H1 (cell line): ENCODE measurements around the gene SLC66A2. TPM values are rescaled to one million over a fixed set of nuclear protein-coding genes. Genes with fewer than 3 reads are reported as not detected.

Experiments
- CTCF ChIA-PET: fragments of 300-600 bp; sonication (Branson Sonifier 250); formaldehyde crosslinking; loops from one replicate; lab custom pipeline; 2021; ENCODE audit not compliant: partially characterized antibody; lab: Charles Lee
- POLR2A ChIA-PET: fragments of 300-600 bp; sonication (Branson Sonifier 250); formaldehyde crosslinking; loops from one replicate; lab custom pipeline; 2021; ENCODE audit warnings: inconsistent platforms; ENCODE audit not compliant: partially characterized antibody; lab: Charles Lee
- DNase-seq, 2 experiments: peaks; one replicate each; pipeline versions ENCODE4 v3.0.0 to v3.0.0-alpha.2; 2010 to 2022; ENCODE audit warnings: low spot score in 2 of 2, low read depth in 1 of 2, mixed read lengths in 1 of 2
- FAIRE-seq: peaks from 2 replicates; lab custom pipeline; 2011; peaks lifted over from hg19 to GRCh38; lab: Jason Lieb, UNC
- H2AFZ ChIP-seq: 2 replicates; pipeline ENCODE4 v1.8.1; 2012; ENCODE audit warnings: low read length, inconsistent platforms
- H2AK5ac ChIP-seq: 2 replicates; pipeline ENCODE4 v1.6.1; 2013; ENCODE audit warnings: low read depth, low read length
- H2BK120ac ChIP-seq: replicated peaks from 2 replicates; pipeline ENCODE3; 2013; ENCODE audit warnings: low read depth, low read length, inconsistent platforms
- H2BK12ac ChIP-seq: 2 replicates; pipeline ENCODE4 v1.6.1; 2013; ENCODE audit warnings: low read depth, low read length
- H2BK15ac ChIP-seq: 2 replicates; pipeline ENCODE4 v1.6.1; 2013; ENCODE audit warnings: low read length
- H2BK20ac ChIP-seq: 2 replicates; pipeline ENCODE4 v1.6.1; 2013; ENCODE audit warnings: low read length
- H2BK5ac ChIP-seq: 2 replicates; pipeline ENCODE4 v1.6.1; 2013; ENCODE audit warnings: low read depth, low read length
- H3K14ac ChIP-seq: 2 replicates; pipeline ENCODE4 v1.6.1; 2013; ENCODE audit warnings: inconsistent platforms; ENCODE audit not compliant: insufficient read length
- H3K18ac ChIP-seq: 2 replicates; pipeline ENCODE4 v1.6.1; 2013; ENCODE audit warnings: low read length; ENCODE audit errors: extremely low read depth
- H3K23ac ChIP-seq: 2 replicates; pipeline ENCODE4 v1.6.1; 2013; ENCODE audit warnings: inconsistent platforms; ENCODE audit not compliant: insufficient read length
- H3K23me2 ChIP-seq: 2 replicates; pipeline ENCODE4 v1.6.1; 2013; ENCODE audit warnings: low read depth, low read length
- H3K27ac ChIP-seq: 2 replicates; pipeline ENCODE4 v1.6.1; 2011; ENCODE audit warnings: low read depth, low read length, inconsistent platforms
- H3K27me3 ChIP-seq, 4 experiments: replicated peaks in 1 of 4; 1 replicate in 1 of 4; 2 replicates in 3 of 4; pipeline versions ENCODE4 v1.6.1 to v1.8.1; 2011 to 2013; ENCODE audit warnings: low read length in 3 of 4, mild to moderate bottlenecking in 3 of 4, inconsistent platforms in 2 of 4, mixed read lengths in 2 of 4, moderate library complexity in 1 of 4; ENCODE audit not compliant: control insufficient read depth in 3 of 4, insufficient read depth in 3 of 4; ENCODE audit errors: extremely low read depth in 1 of 4
- H3K36me3 ChIP-seq, 4 experiments: 2 replicates each; pipeline versions ENCODE4 v1.6.1 to v1.8.1; 2011 to 2013; ENCODE audit warnings: mild to moderate bottlenecking in 4 of 4, low read length in 3 of 4, moderate library complexity in 2 of 4, control low read depth in 1 of 4, inconsistent platforms in 1 of 4; ENCODE audit not compliant: insufficient read depth in 4 of 4, control insufficient read depth in 2 of 4
- H3K4ac ChIP-seq: replicated peaks from 2 replicates; pipeline ENCODE3; 2013; ENCODE audit warnings: low read length, low read depth, mixed read lengths, inconsistent platforms; ENCODE audit not compliant: insufficient read length
- H3K4me1 ChIP-seq, 4 experiments: replicated peaks in 1 of 4; 1 replicate in 1 of 4; 2 replicates in 3 of 4; pipeline versions ENCODE4 v1.6.1 to v1.8.1; 2011 to 2013; ENCODE audit warnings: low read length in 3 of 4, inconsistent platforms in 2 of 4, mixed read lengths in 1 of 4; ENCODE audit not compliant: insufficient read depth in 4 of 4, control insufficient read depth in 3 of 4
- H3K4me2 ChIP-seq, 2 experiments: 2 replicates each; pipeline versions ENCODE4 v1.6.1 to v1.8.1; 2011 to 2013; ENCODE audit warnings: low read depth in 2 of 2, low read length in 2 of 2, control low read depth in 1 of 2, inconsistent platforms in 1 of 2, mild to moderate bottlenecking in 1 of 2; ENCODE audit not compliant: insufficient read depth in 1 of 2
- H3K4me3 ChIP-seq, 4 experiments: fragments of 200-600, 300-600 bp in 1 of 4; sonication (generic), shearing (Covaris generic), sonication (Bioruptor Twin) in 1 of 4; 2 replicates each; pipeline versions ENCODE4 v1.5.1 to v1.8.1; 2011 to 2016; ENCODE audit warnings: low read length in 4 of 4, low read depth in 3 of 4, control low read depth in 2 of 4, inconsistent platforms in 2 of 4, mild to moderate bottlenecking in 2 of 4, mixed read lengths in 1 of 4, moderate library complexity in 1 of 4; ENCODE audit not compliant: insufficient read depth in 2 of 4; ENCODE audit errors: extremely low read depth in 1 of 4
- H3K56ac ChIP-seq: replicated peaks from 2 replicates; pipeline ENCODE3; 2013; ENCODE audit warnings: low read depth, mild to moderate bottlenecking, mixed read lengths, low read length, inconsistent platforms; ENCODE audit not compliant: insufficient read length
- H3K79me1 ChIP-seq: 2 replicates; pipeline ENCODE4 v1.6.1; 2013; ENCODE audit warnings: low read depth, low read length, control low read depth
- H3K79me2 ChIP-seq, 2 experiments: 2 replicates each; pipeline versions ENCODE4 v1.6.1 to v1.8.1; 2012 to 2013; ENCODE audit warnings: low read length in 2 of 2, mild to moderate bottlenecking in 2 of 2, inconsistent platforms in 1 of 2; ENCODE audit not compliant: insufficient read depth in 2 of 2, control insufficient read depth in 1 of 2
- H3K9ac ChIP-seq, 4 experiments: replicated peaks in 1 of 4; 1 replicate in 1 of 4; 2 replicates in 3 of 4; pipeline versions ENCODE4 v1.6.1 to v1.8.1; 2011 to 2013; ENCODE audit warnings: low read depth in 3 of 4, low read length in 3 of 4, control low read depth in 2 of 4, mild to moderate bottlenecking in 2 of 4, moderate library complexity in 2 of 4, inconsistent platforms in 1 of 4; ENCODE audit errors: extremely low read depth in 1 of 4
- H3K9me3 ChIP-seq, 2 experiments: 2 replicates each; pipeline versions ENCODE4 v1.6.1 to v1.8.1; 2012 to 2013; ENCODE audit warnings: mild to moderate bottlenecking in 2 of 2, moderate library complexity in 2 of 2, control low read depth in 1 of 2, inconsistent platforms in 1 of 2, low read depth in 1 of 2, low read length in 1 of 2, mixed read lengths in 1 of 2; ENCODE audit not compliant: insufficient read depth in 2 of 2
- H4K20me1 ChIP-seq, 2 experiments: replicated peaks in 1 of 2; 2 replicates each; pipeline versions ENCODE3 to v1.8.1; 2011 to 2013; ENCODE audit warnings: inconsistent platforms in 2 of 2, low read length in 2 of 2, mild to moderate bottlenecking in 1 of 2; ENCODE audit not compliant: insufficient read depth in 2 of 2, control insufficient read depth in 1 of 2
- H4K5ac ChIP-seq: 2 replicates; pipeline ENCODE4 v1.6.1; 2013; ENCODE audit warnings: low read length, low read depth, mixed read lengths, inconsistent platforms; ENCODE audit not compliant: insufficient read length
- H4K8ac ChIP-seq: 2 replicates; pipeline ENCODE4 v1.8.0; 2013; ENCODE audit warnings: mild to moderate bottlenecking, moderate library complexity, low read length, inconsistent platforms; ENCODE audit not compliant: insufficient read depth; ENCODE audit errors: extremely low read depth
- H4K91ac ChIP-seq: replicated peaks from 2 replicates; pipeline ENCODE3; 2013; ENCODE audit warnings: low read length, mixed read lengths, inconsistent platforms; ENCODE audit not compliant: insufficient read length
- BACH1 ChIP-seq: IDR thresholded peaks from 2 replicates; pipeline ENCODE4 v1.6.1; 2012; ENCODE audit warnings: low read length, improper control_type of control experiment
- CBX5 ChIP-seq: fragments of 300-800, 300-1000 bp; sonication (generic); IDR thresholded peaks from 2 replicates; pipeline ENCODE4 v1.7.1; 2016; ENCODE audit warnings: antibody characterized with exemption, low read length, low read depth
- CBX8 ChIP-seq: fragments of 300-800, 300-1000 bp; sonication (generic); IDR thresholded peaks from 2 replicates; pipeline ENCODE4 v1.7.1; 2016; ENCODE audit warnings: low read depth, low read length, borderline replicate concordance
- CEBPB ChIP-seq: IDR thresholded peaks from 2 replicates; pipeline ENCODE4 v1.6.1; 2012; ENCODE audit warnings: low read depth, low read length
- CHD1 ChIP-seq: IDR thresholded peaks from 2 replicates; pipeline ENCODE4 v1.6.1; 2012; ENCODE audit warnings: low read depth, low read length, improper control_type of control experiment
- CREB1 ChIP-seq: IDR thresholded peaks from 2 replicates; pipeline ENCODE4 v1.6.1; 2012; ENCODE audit warnings: inconsistent platforms
- CTBP2 ChIP-seq: IDR thresholded peaks from 2 replicates; pipeline ENCODE4 v1.7.0; 2011; ENCODE audit warnings: borderline replicate concordance, mild to moderate bottlenecking, moderate library complexity, mixed read lengths, low read length; ENCODE audit not compliant: insufficient read depth, insufficient read length
- EGR1 ChIP-seq: IDR thresholded peaks from 2 replicates; pipeline ENCODE4 v1.6.1; 2011; ENCODE audit warnings: low read depth, low read length, borderline replicate concordance
- POLR2AphosphoS5 ChIP-seq: IDR thresholded peaks from 2 replicates; pipeline ENCODE4 v1.6.1; 2011; ENCODE audit warnings: low read depth, low read length
- RAD21 ChIP-seq, 2 experiments: IDR thresholded peaks in 1 of 2; conservative IDR thresholded peaks in 1 of 2; 2 replicates each; pipeline ENCODE4 v1.6.1; 2011; ENCODE audit warnings: low read depth in 2 of 2, low read length in 2 of 2, improper control_type of control experiment in 1 of 2, inconsistent platforms in 1 of 2, mild to moderate bottlenecking in 1 of 2, moderate library complexity in 1 of 2
- RFX5 ChIP-seq: IDR thresholded peaks from 2 replicates; pipeline ENCODE4 v1.6.1; 2011; ENCODE audit warnings: low read depth, low read length, improper control_type of control experiment, borderline replicate concordance
- SP1 ChIP-seq: IDR thresholded peaks from 2 replicates; pipeline ENCODE4 v1.6.1; 2011; ENCODE audit warnings: low read depth, low read length
- SUZ12 ChIP-seq: fragments of 200-600 bp; sonication (generic); IDR thresholded peaks from 2 replicates; pipeline ENCODE4 v1.6.1; 2012; ENCODE audit warnings: mild to moderate bottlenecking, inconsistent platforms, low read length, moderate library complexity, mixed read lengths
- TAF1 ChIP-seq: IDR thresholded peaks from 2 replicates; pipeline ENCODE4 v1.6.1; 2011; ENCODE audit warnings: mild to moderate bottlenecking, low read depth, low read length
- TAF7 ChIP-seq: optimal IDR thresholded peaks from 2 replicates; pipeline ENCODE3; 2011; ENCODE audit warnings: low read depth, mild to moderate bottlenecking, inconsistent platforms, low read length, moderate library complexity, borderline replicate concordance
- YY1 ChIP-seq: IDR thresholded peaks from 2 replicates; pipeline ENCODE4 v1.6.1; 2011; ENCODE audit warnings: low read depth, mild to moderate bottlenecking, low read length
- WGBS, 2 experiments: shearing (Covaris generic) in 1 of 2; methylation state at CpG; one replicate each; pipeline versions ENCODE4 v1.1.6 to v1.1.7; 2013 to 2015; ENCODE audit warnings: low lambda C conversion rate in 2 of 2, mixed read lengths in 2 of 2, inconsistent platforms in 1 of 2, low coverage in 1 of 2, missing lambda C conversion rate in 1 of 2; ENCODE audit not compliant: insufficient replicate concordance in 2 of 2, insufficient coverage in 1 of 2, insufficient read length in 1 of 2; ENCODE audit errors: extremely low coverage in 1 of 2, missing lambda C conversion rate in 1 of 2; 5-methylcytosine and 5-hydroxymethylcytosine counted together
- polyA plus RNA-seq, 7 experiments: library from polyadenylated mRNA; depleted of rRNA in 3 of 7; stranded (reverse) in 5 of 7; unstranded in 2 of 7; fragments of >200 nt in 5 of 7; fragments of 200-250 nt in 2 of 7; gene quantifications; 1 replicate in 5 of 7; 2 replicates in 1 of 7; 4 replicates in 1 of 7; pipeline versions ENCODE4 v1.2.1 to v1.2.3, GENCODE V29; 2011 to 2013; ENCODE audit warnings: missing spikeins in 2 of 7, mixed read lengths in 2 of 7
- total RNA-seq: library from RNA; stranded (reverse); fragmentation: NEBNext Ultra II Directional; extraction: Animal tissue kit (Norgen Biotek cat#: 25700); gene quantifications from 2 replicates; pipeline ENCODE4 v1.2.1, GENCODE V29; 2021

The SLC66A2 gene
- total and polyA plus RNA-seq, 2 of the 8 experiments (the other 6 are each of a cell fraction or from before 2014, with no cell fraction given): 15.0 to 18.9 TPM

GRCh38 chr18:79896738-79897137 lies 54.7 kb downstream of the SLC66A2 start:
- peaks cover 0 to 2% (median 0%) of the 10 kb centered on the region in 4 experiments; a peak in 1 of 7 replicates for H3K27me3 ChIP-seq
- H2BK20ac ChIP-seq: no peak overlapping the region
- no peak overlapping the region for H2AK5ac ChIP-seq
- ChIA-PET POLR2A (no interaction called here), CTCF (no interaction called here)
- no peak overlapping the region for H4K8ac ChIP-seq
- H3K9ac ChIP-seq: no peak overlapping the region
- no peak overlapping the region for H2BK15ac ChIP-seq
- H3K23ac ChIP-seq: no peak overlapping the region
- H2BK120ac ChIP-seq: no peak overlapping the region
- 82% methylated on average over 3 of the region's 3 CpGs; no CpG with 5 or more reads in 1 of the 2 experiments for WGBS, 2 experiments
- H3K14ac ChIP-seq: no peak overlapping the region
- H2BK5ac ChIP-seq: no peak overlapping the region
- H3K4ac ChIP-seq: no peak overlapping the region
- no peak overlapping the region for H3K4me3 ChIP-seq
- peaks cover 0 to 10% (median 0%) of the 10 kb centered on the region in 4 experiments; a peak in 2 of 8 replicates for H3K36me3 ChIP-seq
- FAIRE-seq: no peak
- no peaks in the 10 kb centered on the region for H4K20me1 ChIP-seq
- no peak for DNase-seq
- H3K4me2 ChIP-seq: no peak overlapping the region
- no peak overlapping the region for H3K27ac ChIP-seq
- H3K18ac ChIP-seq: no peak overlapping the region
- peaks cover 62 to 63% of the 10 kb centered on the region in 2 experiments for H3K9me3 ChIP-seq
- H4K5ac ChIP-seq: no peak overlapping the region
- no peak overlapping the region for H3K56ac ChIP-seq
- no peaks in the 10 kb centered on the region for H3K79me2 ChIP-seq
- H2BK12ac ChIP-seq: no peak overlapping the region
- H3K79me1 ChIP-seq: no peaks in the 10 kb centered on the region
- H3K4me1 ChIP-seq: no peaks in the 10 kb centered on the region
- no peak overlapping the region for H4K91ac ChIP-seq
- no peaks in the 10 kb centered on the region for H3K23me2 ChIP-seq
- H2AFZ ChIP-seq: no peak overlapping the region
- TF ChIP-seq POLR2AphosphoS5 (no peak), CBX8 (no peak), CTBP2 (no peak), SUZ12 (no peak), RAD21 (IDR thresholded peaks at IDR 0.05 in 1 of 2, conservative IDR thresholded peaks at IDR 0.05 in 1 of 2; ENCODE audit: low read depth in 2 of 2, low read length in 2 of 2) (no peak), EGR1 (no peak), TAF7 (no peak), TAF1 (no peak), CREB1 (no peak), CEBPB (no peak), CBX5 (no peak), RFX5 (no peak), BACH1 (no peak), SP1 (no peak), CHD1 (no peak), YY1 (no peak)
